Measurements from ENCODE around the gene DHFR2.

GRCh38 chr3:94066506-94067500 is 4.1 kb upstream of the DHFR2 start:
- no peak for TF ChIP-seq CTCF (conservative IDR thresholded peaks at IDR 0.05)
- TF ChIP-seq ZFX (IDR thresholded peaks at IDR 0.05), result no peak

All from C4-2B (cell line).